H9 (cell line): Measurements from ENCODE around the gene PRKAR1A. TPM values are rescaled to one million over a fixed set of nuclear protein-coding genes. Genes with fewer than 3 reads are reported as not detected.

Source experiments
- DNase-seq: peaks from one replicate; pipeline ENCODE4 v3.0.0-alpha.2; 2017
- H2AFZ ChIP-seq: one replicate; pipeline ENCODE4 v1.6.1; 2013; ENCODE audit warnings: mild to moderate bottlenecking, low read length, control low read depth, moderate library complexity
- H2AK5ac ChIP-seq: 2 replicates; pipeline ENCODE4 v1.6.1; 2013; ENCODE audit warnings: low read length, control low read depth, mixed read lengths; ENCODE audit not compliant: insufficient read length
- H2BK120ac ChIP-seq: one replicate; pipeline ENCODE4 v1.6.1; 2013; ENCODE audit warnings: low read depth, mild to moderate bottlenecking, low read length, control low read depth, inconsistent platforms; ENCODE audit not compliant: poor library complexity, severe bottlenecking
- H2BK12ac ChIP-seq: 2 replicates; pipeline ENCODE4 v1.6.1; 2013; ENCODE audit warnings: low read length, control low read depth, mixed read lengths, low read depth; ENCODE audit not compliant: insufficient read length
- H2BK15ac ChIP-seq: 2 replicates; pipeline ENCODE4 v1.6.1; 2013; ENCODE audit warnings: low read depth, low read length, control low read depth
- H2BK20ac ChIP-seq: one replicate; pipeline ENCODE4 v1.6.1; 2013; ENCODE audit warnings: low read depth, mild to moderate bottlenecking, low read length, control low read depth, inconsistent platforms; ENCODE audit not compliant: poor library complexity, severe bottlenecking
- H2BK5ac ChIP-seq: 2 replicates; pipeline ENCODE4 v1.6.1; 2013; ENCODE audit warnings: low read length, control low read depth, mixed read lengths; ENCODE audit not compliant: insufficient read length
- H3K14ac ChIP-seq: 2 replicates; pipeline ENCODE4 v1.6.1; 2013; ENCODE audit warnings: low read length, control low read depth; ENCODE audit not compliant: insufficient read depth
- H3K18ac ChIP-seq: 2 replicates; pipeline ENCODE4 v1.6.1; 2013; ENCODE audit warnings: low read depth, mild to moderate bottlenecking, mixed read lengths, low read length, control low read depth; ENCODE audit not compliant: insufficient read length
- H3K23ac ChIP-seq: 2 replicates; pipeline ENCODE4 v1.6.1; 2013; ENCODE audit warnings: low read length, control low read depth, mixed read lengths, low read depth; ENCODE audit not compliant: insufficient read length
- H3K23me2 ChIP-seq: 2 replicates; pipeline ENCODE4 v1.6.1; 2013; ENCODE audit warnings: low read depth, mild to moderate bottlenecking, mixed read lengths, low read length, control low read depth; ENCODE audit not compliant: insufficient read length, poor library complexity, severe bottlenecking
- H3K27ac ChIP-seq: 2 replicates; pipeline ENCODE4 v1.5.1; 2013; ENCODE audit warnings: low read length, control low read depth, mixed read lengths, low read depth; ENCODE audit not compliant: insufficient read length
- H3K27me3 ChIP-seq: 2 replicates; pipeline ENCODE4 v1.6.1; 2013; ENCODE audit warnings: low read length, control low read depth, inconsistent platforms; ENCODE audit not compliant: insufficient read depth
- H3K4ac ChIP-seq: 2 replicates; pipeline ENCODE4 v1.6.1; 2013; ENCODE audit warnings: low read depth, mild to moderate bottlenecking, control low read depth, inconsistent platforms, low read length, moderate library complexity
- H3K4me1 ChIP-seq: 2 replicates; pipeline ENCODE4 v1.6.1; 2013; ENCODE audit warnings: low read length, control low read depth, inconsistent platforms; ENCODE audit not compliant: insufficient read depth
- H3K4me2 ChIP-seq: 2 replicates; pipeline ENCODE4 v1.6.1; 2013; ENCODE audit warnings: low read length, control low read depth, mixed read lengths; ENCODE audit not compliant: insufficient read length, insufficient read depth
- H3K56ac ChIP-seq: 2 replicates; pipeline ENCODE4 v1.6.1; 2013; ENCODE audit warnings: low read depth, mild to moderate bottlenecking, mixed read lengths, low read length, control low read depth; ENCODE audit not compliant: insufficient read length
- H3K79me1 ChIP-seq: 2 replicates; pipeline ENCODE4 v1.6.1; 2013; ENCODE audit warnings: low read depth, mild to moderate bottlenecking, moderate library complexity, low read length, control low read depth, inconsistent platforms; ENCODE audit not compliant: insufficient read depth, poor library complexity, severe bottlenecking
- H3K79me2 ChIP-seq: 2 replicates; pipeline ENCODE4 v1.6.1; 2013; ENCODE audit warnings: low read length, control low read depth, inconsistent platforms; ENCODE audit not compliant: insufficient read depth
- H3K9ac ChIP-seq: 2 replicates; pipeline ENCODE4 v1.6.1; 2013; ENCODE audit warnings: low read length, control low read depth, mixed read lengths; ENCODE audit not compliant: insufficient read length; ENCODE audit errors: extremely low read depth
- H3K9me3 ChIP-seq: one replicate; pipeline ENCODE4 v1.6.1; 2013; ENCODE audit warnings: low read depth, low read length, inconsistent platforms; ENCODE audit not compliant: control insufficient read depth
- H3T11ph ChIP-seq: one replicate; pipeline ENCODE4 v1.6.1; 2013; ENCODE audit warnings: mild to moderate bottlenecking, low read length, control low read depth, inconsistent platforms
- H4K20me1 ChIP-seq: one replicate; pipeline ENCODE4 v1.6.1; 2013; ENCODE audit not compliant: control insufficient read depth, insufficient read length, insufficient read depth
- H4K5ac ChIP-seq: 2 replicates; pipeline ENCODE4 v1.6.1; 2013; ENCODE audit warnings: low read depth, mild to moderate bottlenecking, mixed read lengths, low read length, control low read depth; ENCODE audit not compliant: insufficient read length
- H4K8ac ChIP-seq: replicated peaks from 2 replicates; pipeline ENCODE4 v1.6.1; 2013; ENCODE audit warnings: low read length, control low read depth, mixed read lengths, low read depth; ENCODE audit not compliant: insufficient read length
- H4K91ac ChIP-seq: 2 replicates; pipeline ENCODE4 v1.6.1; 2013; ENCODE audit warnings: low read depth, mild to moderate bottlenecking, moderate library complexity, mixed read lengths, low read length, control low read depth; ENCODE audit not compliant: insufficient read length
- H3K27ac Mint-ChIP-seq, 3 experiments: 2 replicates in 2 of 3; 3 replicates in 1 of 3; pipeline ENCODE4 v1.8.0; 2020 to 2021; ENCODE audit warnings: mixed read lengths in 3 of 3, mild to moderate bottlenecking in 1 of 3, moderate library complexity in 1 of 3
- H3K27me3 Mint-ChIP-seq: 2 replicates; pipeline ENCODE4 v1.8.0; 2021; ENCODE audit warnings: low read depth, mild to moderate bottlenecking, moderate library complexity, mixed read lengths
- H3K36me3 Mint-ChIP-seq, 3 experiments: 2 replicates in 2 of 3; 3 replicates in 1 of 3; pipeline ENCODE4 v1.8.0; 2020 to 2021; ENCODE audit warnings: low read depth in 3 of 3, mixed read lengths in 3 of 3; ENCODE audit not compliant: insufficient read depth in 1 of 3
- H3K4me1 Mint-ChIP-seq, 2 experiments: 2 replicates each; pipeline ENCODE4 v1.8.0; 2020; ENCODE audit warnings: mixed read lengths in 2 of 2
- H3K4me3 Mint-ChIP-seq, 2 experiments: 2 replicates in 1 of 2; 3 replicates in 1 of 2; pipeline ENCODE4 v1.8.0; 2020 to 2021; ENCODE audit warnings: mild to moderate bottlenecking in 2 of 2, mixed read lengths in 2 of 2, moderate library complexity in 1 of 2
- H3K9me3 Mint-ChIP-seq, 2 experiments: 2 replicates in 1 of 2; 3 replicates in 1 of 2; pipeline ENCODE4 v1.8.0; 2020; ENCODE audit warnings: mild to moderate bottlenecking in 2 of 2, mixed read lengths in 2 of 2, moderate library complexity in 1 of 2
- CTCF ChIP-seq: fragments of 200-600 bp; sonication (generic); conservative IDR thresholded peaks from 3 replicates; pipeline ENCODE4 v1.8.0; 2021; ENCODE audit warnings: antibody characterized with exemption, mild to moderate bottlenecking
- WGBS: extraction: QIAGEN DNeasy Blood & Tissue Kit; methylation state at CpG from one replicate; pipeline ENCODE4 v1.1.7; 2013; ENCODE audit warnings: missing lambda C conversion rate, low lambda C conversion rate, mixed read lengths; ENCODE audit not compliant: insufficient read length; ENCODE audit errors: extremely low coverage; 5-methylcytosine and 5-hydroxymethylcytosine counted together
- total RNA-seq: library from RNA; stranded (reverse); gene quantifications from 2 replicates; pipeline ENCODE4 v1.2.1, GENCODE V29; 2021

The PRKAR1A gene
- total RNA-seq, 1 experiment from 2014 or later, result 171 TPM

GRCh38 chr17:68596411-68596945 lies 84.2 kb downstream of the PRKAR1A start:
- H3K4ac ChIP-seq, result no peak overlapping the region
- H3K9ac ChIP-seq, result no peak overlapping the region

More at GRCh38 chr17:68596411-68596945, 84.2 kb downstream of the PRKAR1A start:
- Histone ChIP-seq H4K8ac (no peak overlapping the region), H3K79me2 (no peaks in the 10 kb centered on the region), H3T11ph (no peak overlapping the region), H2BK12ac (no peak overlapping the region), H3K14ac (no peak overlapping the region), H2AFZ (no peak overlapping the region), H3K18ac (no peak overlapping the region), H2AK5ac (no peak overlapping the region), H4K20me1 (no peaks in the 10 kb centered on the region), H2BK15ac (no peak overlapping the region), H4K91ac (no peak overlapping the region), H2BK120ac (no peak overlapping the region), H2BK5ac (no peak overlapping the region), H2BK20ac (no peak overlapping the region), H3K79me1 (no peaks in the 10 kb centered on the region), H3K4me1 (no peaks in the 10 kb centered on the region; the same call in 1 of the 2 replicates), H3K23ac (no peak overlapping the region), H3K23me2 (peaks cover 7% of the 10 kb centered on the region), H3K27me3 (peaks cover 6% of the 10 kb centered on the region; the same call in 1 of the 2 replicates), H3K56ac (no peak overlapping the region), H3K27ac (no peak overlapping the region), H4K5ac (no peak overlapping the region), H3K9me3 (no peaks in the 10 kb centered on the region), H3K4me2 (no peak overlapping the region)
- no peak overlapping the region for H3K4me3 Mint-ChIP-seq
- TF ChIP-seq CTCF, result no peak
- DNase-seq, result no peak
- H3K27ac Mint-ChIP-seq, result peak overlapping the region in 1 of 3 experiments; percentile 13; a peak in 1 of 7 replicates
- no peaks in the 10 kb centered on the region for H3K9me3 Mint-ChIP-seq
- peaks cover 14% of the 10 kb centered on the region for H3K27me3 Mint-ChIP-seq
- peaks cover 0 to 67% (median 40%) of the 10 kb centered on the region in 3 experiments; a peak in 5 of 7 replicates for H3K36me3 Mint-ChIP-seq
- no CpG with 5 or more reads among the region's 5 CpGs for WGBS
- peaks cover 30 to 44% of the 10 kb centered on the region in 2 experiments for H3K4me1 Mint-ChIP-seq
